HEK293 (cell line): ENCODE measurements around the gene LYPD6B.

Experiments used
- CTCF ChIA-PET: fragments of 350-600 bp; formaldehyde crosslinking; extraction: SDS; loops from one replicate; lab custom pipeline; 2021; ENCODE audit warnings: antibody characterized with exemption; lab: Yijun Ruan, JAX
- POLR2A ChIA-PET: fragments of 300-600 bp; formaldehyde crosslinking; extraction: SDS; loops from one replicate; lab custom pipeline; 2020; ENCODE audit warnings: antibody characterized with exemption, inconsistent platforms; lab: Yijun Ruan, JAX
- H3K27ac ChIP-seq: fragments of 200-500 bp; sonication (Bioruptor generic); 2 replicates; pipeline ENCODE4 v1.5.1; 2014; ENCODE audit warnings: low read depth, low read length, control low read depth, inconsistent platforms; ENCODE audit errors: extremely low read depth
- H3K36me3 ChIP-seq, 2 experiments: fragments of 200-500 bp in 1 of 2; sonication (Bioruptor generic) in 1 of 2; 1 replicate in 1 of 2; 2 replicates in 1 of 2; pipeline ENCODE4 v1.5.1; 2014 to 2017; ENCODE audit warnings: inconsistent platforms in 2 of 2, low read length in 2 of 2; ENCODE audit not compliant: control insufficient read depth in 2 of 2, insufficient read depth in 1 of 2
- H3K4me1 ChIP-seq: fragments of 200-500 bp; sonication (Bioruptor generic); 2 replicates; pipeline ENCODE4 v1.5.1; 2014; ENCODE audit warnings: mild to moderate bottlenecking, low read length, inconsistent platforms; ENCODE audit not compliant: control insufficient read depth, insufficient read depth
- H3K4me3 ChIP-seq: 2 replicates; pipeline ENCODE4 v1.5.1; 2011; ENCODE audit warnings: low read depth, mild to moderate bottlenecking, control low read depth, low read length, moderate library complexity
- H3K9me3 ChIP-seq: fragments of 200-500 bp; sonication (Bioruptor generic); 2 replicates; pipeline ENCODE4 v1.5.1; 2014; ENCODE audit warnings: low read depth, low read length, inconsistent platforms; ENCODE audit not compliant: control insufficient read depth, insufficient read depth
- CTCF ChIP-seq: fragments of 450-650 bp; formaldehyde crosslinking; IDR thresholded peaks from 2 replicates; pipeline ENCODE4 v1.5.1; 2016; ENCODE audit warnings: missing biosample characterization, missing genetic modification characterization
- GLIS1 ChIP-seq: fragments of 450-650 bp; formaldehyde crosslinking; IDR thresholded peaks from 2 replicates; pipeline ENCODE4 v1.5.1; 2016; ENCODE audit warnings: missing biosample characterization, missing genetic modification characterization
- HOXC10 ChIP-seq: sonication (generic); formaldehyde crosslinking; IDR thresholded peaks from 2 replicates; pipeline ENCODE4 v1.8.1; 2023; ENCODE audit warnings: mild to moderate bottlenecking, missing genetic modification reagents
- KLF1 ChIP-seq: fragments of 450-650 bp; formaldehyde crosslinking; IDR thresholded peaks from 2 replicates; pipeline ENCODE4 v1.5.1; 2016; ENCODE audit warnings: missing biosample characterization, missing genetic modification characterization
- PATZ1 ChIP-seq: fragments of 450-650 bp; formaldehyde crosslinking; IDR thresholded peaks from 2 replicates; pipeline ENCODE4 v1.5.1; 2016; ENCODE audit warnings: missing biosample characterization, missing genetic modification characterization
- PRDM10 ChIP-seq: fragments of 450-650 bp; formaldehyde crosslinking; IDR thresholded peaks from 2 replicates; pipeline ENCODE4 v1.5.1; 2016; ENCODE audit warnings: missing biosample characterization, missing genetic modification characterization
- SP2 ChIP-seq: fragments of 450-650 bp; formaldehyde crosslinking; IDR thresholded peaks from 2 replicates; pipeline ENCODE4 v1.5.1; 2016; ENCODE audit warnings: missing biosample characterization, missing genetic modification characterization
- ZBTB26 ChIP-seq: fragments of 450-650 bp; formaldehyde crosslinking; optimal IDR thresholded peaks from 2 replicates; pipeline ENCODE3; 2016; ENCODE audit warnings: missing biosample characterization, mild to moderate bottlenecking, missing genetic modification characterization
- ZFP69B ChIP-seq: fragments of 450-650 bp; formaldehyde crosslinking; IDR thresholded peaks from 2 replicates; pipeline ENCODE4 v1.5.1; 2016; ENCODE audit warnings: missing biosample characterization, missing genetic modification characterization
- ZIC2 ChIP-seq: fragments of 450-650 bp; formaldehyde crosslinking; IDR thresholded peaks from 2 replicates; pipeline ENCODE4 v1.5.1; 2016; ENCODE audit warnings: missing biosample characterization, missing genetic modification characterization
- ZNF266 ChIP-seq: fragments of 450-650 bp; formaldehyde crosslinking; IDR thresholded peaks from 2 replicates; pipeline ENCODE4 v1.5.1; 2016; ENCODE audit warnings: missing biosample characterization, missing genetic modification characterization, low read depth
- ZNF335 ChIP-seq: fragments of 450-650 bp; formaldehyde crosslinking; conservative IDR thresholded peaks from 2 replicates; pipeline ENCODE4 v1.5.1; 2016; ENCODE audit warnings: missing biosample characterization, missing genetic modification characterization
- ZNF350 ChIP-seq: fragments of 450-650 bp; formaldehyde crosslinking; IDR thresholded peaks from 2 replicates; pipeline ENCODE4 v1.5.0; 2017; ENCODE audit warnings: missing biosample characterization, mild to moderate bottlenecking, missing genetic modification characterization
- ZNF433 ChIP-seq: fragments of 450-650 bp; formaldehyde crosslinking; IDR thresholded peaks from 2 replicates; pipeline ENCODE4 v1.5.1; 2016; ENCODE audit warnings: missing biosample characterization, missing genetic modification characterization, low read depth
- ZNF600 ChIP-seq: fragments of 450-650 bp; formaldehyde crosslinking; IDR thresholded peaks from 2 replicates; pipeline ENCODE4 v1.5.1; 2016; ENCODE audit warnings: missing biosample characterization, missing genetic modification characterization
- ZSCAN30 ChIP-seq: fragments of 450-650 bp; IDR thresholded peaks from 2 replicates; pipeline ENCODE4 v1.5.1; 2018; ENCODE audit warnings: missing biosample characterization, mild to moderate bottlenecking, missing genetic modification characterization, moderate library complexity

LYPD6B gene

GRCh38 chr2:149038442-149039212 is at the start of gene LYPD6B:
Gene LYPD6B (plus strand): TSS chr2:149038699. CDS start chr2:149130949, 92,250 bp downstream.
- POLR2A ChIA-PET, result no interaction called here
- no peaks in the 10 kb centered on the region for H3K36me3 ChIP-seq
- H3K27ac ChIP-seq, result peak within 1 kb of the TSS; percentile 76; the same call in 1 of the 2 replicates
- H3K9me3 ChIP-seq, result no peaks in the 10 kb centered on the region
- H3K4me1 ChIP-seq, result no peaks in the 10 kb centered on the region
- peak within 1 kb of the TSS; percentile 41 for H3K4me3 ChIP-seq
- CTCF ChIA-PET, result interaction anchor here (0.6 to 5.1 kb wide), 12 partner anchors 9 to 519 kb away, joined by 3 to 31 read pairs (median 4); no protein-coding TSS in a partner anchor
- TF ChIP-seq HOXC10 (CRISPR knock-in tag) (0 out of 2 replicates have a peak, but pooled peaks have one; percentile 49), ZBTB26 (tag by site-specific recombination) (peak; percentile 38), GLIS1 (0 out of 2 replicates have a peak, but pooled peaks have one; percentile 9), SP2 (tag by site-specific recombination) (peak; percentile 50), KLF1 (tag by site-specific recombination) (peak; percentile 35; the same call in 1 of the 2 replicates), PATZ1 (tag by site-specific recombination) (peak; percentile 14; the same call in 1 of the 2 replicates), ZSCAN30 (tag by site-specific recombination) (0 out of 2 replicates have a peak, but pooled peaks have one; percentile 30), ZNF335 (0 out of 2 replicates have a peak, but pooled peaks have one; percentile 24), ZIC2 (0 out of 2 replicates have a peak, but pooled peaks have one; percentile 9), ZFP69B (tag by site-specific recombination) (no peak), ZNF350 (tag by site-specific recombination) (no peak), CTCF (tag by site-specific recombination) (peak; percentile 69), ZNF600 (tag by site-specific recombination) (peak; percentile 55), ZNF266 (tag by site-specific recombination) (no peak), ZNF433 (tag by site-specific recombination) (no peak), PRDM10 (tag by site-specific recombination) (peak; percentile 49)
